ENCODE data around the gene SELENOW.

The SELENOW gene

DNA sequence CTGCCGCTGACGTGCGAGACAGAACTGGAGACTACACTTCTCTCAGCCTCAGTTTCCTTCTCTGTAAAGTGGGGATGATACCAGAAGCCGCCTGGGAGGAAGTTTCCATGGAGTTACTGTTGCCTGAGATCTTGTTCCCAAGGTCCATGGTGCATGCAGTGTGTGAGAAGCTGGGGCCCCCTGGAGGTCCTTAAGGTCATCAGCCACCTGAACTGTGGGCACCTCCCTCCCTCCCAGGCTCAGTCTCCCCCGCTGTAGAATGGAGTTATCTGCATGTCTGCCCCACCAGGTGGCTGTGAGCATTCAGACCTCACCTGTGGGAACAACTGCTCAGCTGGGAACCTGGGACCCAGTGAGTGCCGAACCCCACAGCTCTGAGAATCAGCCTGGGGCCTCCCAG, 45.9 kb downstream of the SELENOW start:
- no peak for DNase-seq

GRCh38 chr19:47826800-47827199, 48.3 kb downstream of the SELENOW start:
- no peak for DNase-seq

- DNase-seq, result no peak
Observed at GRCh38 chr19:47832723-47833122, 54.2 kb downstream of the SELENOW start.

Data from T1000 (cell line).